ENCODE measurements around the gene CAPS2.

The CAPS2 gene

GRCh38 chr12:75275702-75276101 is 54.4 kb downstream of the CAPS2 start:
- TF ChIP-seq NFIC (IDR thresholded peaks at IDR 0.05): no peak
- no peak for TF ChIP-seq ZBTB7A (IDR thresholded peaks at IDR 0.05; ENCODE audit: low read depth)
- TF ChIP-seq TEAD4 (IDR thresholded peaks at IDR 0.05): no peak
- no peak for TF ChIP-seq TAF1 (IDR thresholded peaks at IDR 0.05; ENCODE audit: low read depth)
- TF ChIP-seq MAX (IDR thresholded peaks at IDR 0.05): no peak
- TF ChIP-seq FOXM1 (IDR thresholded peaks at IDR 0.05; ENCODE audit: borderline replicate concordance, low read depth): no peak
- no peak for TF ChIP-seq USF1 (IDR thresholded peaks at IDR 0.05)
- no peak for TF ChIP-seq REST (IDR thresholded peaks at IDR 0.05; ENCODE audit: low read depth)
- TF ChIP-seq RAD21 (IDR thresholded peaks at IDR 0.05; ENCODE audit: low read depth): no peak
- TF ChIP-seq CEBPB (IDR thresholded peaks at IDR 0.05): no peak
- TF ChIP-seq EGR1 (IDR thresholded peaks at IDR 0.05): no peak
- TF ChIP-seq CREB1 (IDR thresholded peaks at IDR 0.05; ENCODE audit: low read depth): no peak
- no peak for TF ChIP-seq TCF12 (IDR thresholded peaks at IDR 0.05; ENCODE audit: low read depth)
- TF ChIP-seq EP300 (IDR thresholded peaks at IDR 0.05; ENCODE audit: borderline replicate concordance): no peak
- TF ChIP-seq YY1 (IDR thresholded peaks at IDR 0.05; ENCODE audit: low read depth): no peak

DNA sequence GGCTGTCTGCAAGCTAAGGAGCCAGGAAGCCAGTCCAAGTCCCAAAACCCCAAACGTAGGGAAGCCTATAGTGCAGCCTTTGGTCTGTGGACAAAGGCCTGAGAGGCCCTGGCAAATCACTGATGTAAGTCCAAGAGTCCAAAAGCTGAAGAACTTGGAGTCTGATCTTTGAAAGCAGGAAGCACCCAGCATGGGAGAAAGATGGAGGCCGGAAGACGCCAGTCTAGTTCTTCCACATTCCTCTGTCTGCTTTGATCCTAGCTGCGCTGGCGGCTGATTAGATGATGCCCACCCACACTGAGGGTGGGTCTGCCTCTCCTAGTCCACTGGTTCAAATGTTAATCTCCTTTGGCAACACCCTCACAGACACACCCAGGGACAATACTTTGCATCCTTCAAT is 58.5 kb downstream of the CAPS2 start:
- no peak for TF ChIP-seq ZBTB7A (IDR thresholded peaks at IDR 0.05; ENCODE audit: low read depth)
- no peak for TF ChIP-seq USF1 (IDR thresholded peaks at IDR 0.05)
- no peak for TF ChIP-seq MAX (IDR thresholded peaks at IDR 0.05)
- TF ChIP-seq CREB1 (IDR thresholded peaks at IDR 0.05; ENCODE audit: low read depth): no peak

- TF ChIP-seq USF1 (IDR thresholded peaks at IDR 0.05) (no peak), FOXM1 (IDR thresholded peaks at IDR 0.05; ENCODE audit: borderline replicate concordance, low read depth) (no peak), ZBTB7A (IDR thresholded peaks at IDR 0.05; ENCODE audit: low read depth) (no peak), CREB1 (IDR thresholded peaks at IDR 0.05; ENCODE audit: low read depth) (no peak)
Observed at GRCh38 chr12:75270157-75270556, 60.0 kb downstream of the CAPS2 start.

- TF ChIP-seq NFIC (IDR thresholded peaks at IDR 0.05) (no peak), EP300 (IDR thresholded peaks at IDR 0.05; ENCODE audit: borderline replicate concordance) (no peak), CEBPB (IDR thresholded peaks at IDR 0.05) (no peak), EGR1 (IDR thresholded peaks at IDR 0.05) (no peak)
Observed at GRCh38 chr12:75269209-75269608, 60.9 kb downstream of the CAPS2 start.

DNA sequence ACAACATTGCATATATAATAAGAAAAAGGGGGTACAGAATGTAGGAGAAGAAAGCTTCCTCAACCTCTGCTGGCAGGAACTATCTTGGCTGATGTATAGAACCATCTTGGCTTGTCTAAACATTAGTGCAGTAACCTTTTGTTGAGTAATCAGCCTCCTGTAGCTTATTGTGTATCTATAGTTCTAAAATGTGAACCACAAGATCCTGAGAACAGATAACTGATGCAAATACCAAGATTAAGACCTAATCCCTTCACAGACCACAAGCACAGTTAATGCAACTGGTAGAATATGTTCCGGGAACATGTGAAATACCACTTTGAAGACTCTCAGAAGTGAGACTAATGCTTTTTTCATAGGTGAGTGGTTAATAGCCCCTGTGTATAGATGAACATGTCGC is 69.8 kb downstream of the CAPS2 start:
- no peak for TF ChIP-seq TAF1 (IDR thresholded peaks at IDR 0.05; ENCODE audit: low read depth)
- no peak for TF ChIP-seq YY1 (IDR thresholded peaks at IDR 0.05; ENCODE audit: low read depth)
- TF ChIP-seq EGR1 (IDR thresholded peaks at IDR 0.05): no peak
- TF ChIP-seq NFIC (IDR thresholded peaks at IDR 0.05): no peak
- no peak for TF ChIP-seq TCF12 (IDR thresholded peaks at IDR 0.05; ENCODE audit: low read depth)
- TF ChIP-seq CREB1 (IDR thresholded peaks at IDR 0.05; ENCODE audit: low read depth): no peak
- TF ChIP-seq EP300 (IDR thresholded peaks at IDR 0.05; ENCODE audit: borderline replicate concordance): no peak
- TF ChIP-seq USF1 (IDR thresholded peaks at IDR 0.05): no peak
- TF ChIP-seq MAX (IDR thresholded peaks at IDR 0.05): no peak
- no peak for TF ChIP-seq REST (IDR thresholded peaks at IDR 0.05; ENCODE audit: low read depth)
- no peak for TF ChIP-seq RAD21 (IDR thresholded peaks at IDR 0.05; ENCODE audit: low read depth)
- TF ChIP-seq TEAD4 (IDR thresholded peaks at IDR 0.05): no peak
- no peak for TF ChIP-seq CEBPB (IDR thresholded peaks at IDR 0.05)
- no peak for TF ChIP-seq FOXM1 (IDR thresholded peaks at IDR 0.05; ENCODE audit: borderline replicate concordance, low read depth)
- TF ChIP-seq ZBTB7A (IDR thresholded peaks at IDR 0.05; ENCODE audit: low read depth): no peak

All from Ishikawa (cell line).